Activated CD8-positive, alpha-beta memory T cell treated with anti-CD3 and anti-CD28 coated beads, Interleukin-2, amount 50 U/mL, for 1 hour (primary cell): ENCODE measurements around the gene TOPAZ1.
A peak's percentile ranks its signal among the peaks of the same experiment; 100 is the strongest.
"Not testable (repeated sequence)": the region's sequence is repeated elsewhere in the genome, so short reads cannot be mapped to it uniquely, and the experiment has no call there.

Experiments
- DNase-seq: peaks from one replicate; pipeline ENCODE4 v3.0.0-alpha.2; 2020; ENCODE audit errors: extremely low read depth

The TOPAZ1 gene

GRCh38 chr3:44330444-44330843 lies 88.8 kb downstream of the TOPAZ1 start:
- DNase-seq = no peak

GRCh38 chr3:44334326-44334725 lies 92.6 kb downstream of the TOPAZ1 start:
- DNase-seq = no peak

GRCh38 chr3:44337248-44337785 lies 95.6 kb downstream of the TOPAZ1 start:
- DNase-seq = no peak

- DNase-seq = peak; percentile 97
These were observed 96.5 kb downstream of the TOPAZ1 start, which contains the start of gene TCAIM for GRCh38 chr3:44338010-44338827. TCAIM (plus strand) TSS chr3:44338766; CDS start chr3:44354783, 16,017 bp downstream.

- no peak for DNase-seq
These were observed 97.1 kb downstream of the TOPAZ1 start for GRCh38 chr3:44338828-44339127.

- no peak for DNase-seq
These were observed 97.7 kb downstream of the TOPAZ1 start for GRCh38 chr3:44339181-44340057.

- no peak for DNase-seq
These were observed 98.3 kb downstream of the TOPAZ1 start for GRCh38 chr3:44340058-44340395.

GRCh38 chr3:44342176-44342790 lies 100.6 kb downstream of the TOPAZ1 start:
- DNase-seq = no peak

- DNase-seq = no peak
These were observed 101.7 kb downstream of the TOPAZ1 start for GRCh38 chr3:44343421-44343820.

GRCh38 chr3:44346590-44346989 lies 104.9 kb downstream of the TOPAZ1 start:
- DNase-seq = not testable (repeated sequence)

- no peak for DNase-seq
These were observed 107.3 kb downstream of the TOPAZ1 start for GRCh38 chr3:44348993-44349392.

- DNase-seq = no peak
These were observed 111.8 kb downstream of the TOPAZ1 start for GRCh38 chr3:44353355-44353924.

GRCh38 chr3:44355362-44356033 lies 113.8 kb downstream of the TOPAZ1 start:
- no peak for DNase-seq

- DNase-seq = no peak
These were observed 117.6 kb downstream of the TOPAZ1 start for GRCh38 chr3:44359146-44359751.

GRCh38 chr3:44363591-44363990 lies 121.9 kb downstream of the TOPAZ1 start:
- DNase-seq = no peak

GRCh38 chr3:44365952-44366351 lies 124.3 kb downstream of the TOPAZ1 start:
- DNase-seq = no peak

- no peak for DNase-seq
These were observed 133.8 kb downstream of the TOPAZ1 start for GRCh38 chr3:44375450-44375849.
